DMS153 treated with DMSO at 0.1 percent for 48 hours (cell line): ENCODE measurements around the gene CSNK1D.
A peak's percentile ranks its signal among the peaks of the same experiment; 100 is the strongest.

Experiments
- DNase-seq: peaks from one replicate; lab custom pipeline; 2025; ENCODE audit not compliant: unreplicated experiment; lab: John Stamatoyannopoulos, UW

The CSNK1D gene

DNA sequence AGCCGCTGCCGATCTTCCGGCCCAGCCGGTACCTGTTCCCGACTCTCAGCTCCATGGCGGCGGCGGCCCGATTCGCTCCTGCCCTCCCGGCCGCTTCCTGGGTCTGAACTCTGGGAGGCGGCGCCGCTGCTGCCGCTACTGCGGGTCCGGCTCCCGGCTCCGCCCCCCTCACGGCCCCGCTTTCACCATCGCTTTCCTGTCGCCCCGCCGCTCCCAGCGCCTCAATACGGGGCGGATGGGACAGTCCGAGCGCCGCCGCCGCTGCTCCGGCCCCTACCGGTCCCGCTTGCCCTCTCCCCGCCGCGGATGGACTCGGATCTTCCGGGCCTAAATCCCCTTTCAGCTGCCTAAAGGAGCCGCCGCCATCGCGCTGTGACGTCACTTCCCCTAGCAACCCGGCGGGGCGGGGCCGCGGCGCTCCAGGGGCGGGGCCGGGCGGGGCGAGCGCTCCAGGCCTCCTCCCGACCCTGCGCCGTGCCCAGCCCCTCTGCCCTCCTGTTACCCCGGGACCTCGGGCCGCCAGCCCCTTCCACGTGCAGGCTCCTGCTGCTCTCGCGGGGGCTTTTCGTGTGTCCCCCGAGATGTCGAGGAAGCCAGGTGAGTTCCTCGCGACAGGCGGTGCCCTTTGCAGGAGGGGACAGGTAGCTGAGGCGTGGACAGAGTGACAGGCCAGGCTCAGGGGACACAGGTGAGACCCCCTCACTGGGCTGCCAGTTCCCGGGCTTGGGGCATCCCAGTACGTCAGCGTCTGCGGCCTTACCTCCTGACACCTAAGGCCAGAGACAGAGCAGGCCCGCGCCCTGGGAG, at the start of gene CSNK1D:
Gene CSNK1D (minus strand): TSS at position 374 of the 807 bp plus-strand sequence. CDS start 319 bp downstream, at position 55.
- DNase-seq, result peak; percentile 48

DNA sequence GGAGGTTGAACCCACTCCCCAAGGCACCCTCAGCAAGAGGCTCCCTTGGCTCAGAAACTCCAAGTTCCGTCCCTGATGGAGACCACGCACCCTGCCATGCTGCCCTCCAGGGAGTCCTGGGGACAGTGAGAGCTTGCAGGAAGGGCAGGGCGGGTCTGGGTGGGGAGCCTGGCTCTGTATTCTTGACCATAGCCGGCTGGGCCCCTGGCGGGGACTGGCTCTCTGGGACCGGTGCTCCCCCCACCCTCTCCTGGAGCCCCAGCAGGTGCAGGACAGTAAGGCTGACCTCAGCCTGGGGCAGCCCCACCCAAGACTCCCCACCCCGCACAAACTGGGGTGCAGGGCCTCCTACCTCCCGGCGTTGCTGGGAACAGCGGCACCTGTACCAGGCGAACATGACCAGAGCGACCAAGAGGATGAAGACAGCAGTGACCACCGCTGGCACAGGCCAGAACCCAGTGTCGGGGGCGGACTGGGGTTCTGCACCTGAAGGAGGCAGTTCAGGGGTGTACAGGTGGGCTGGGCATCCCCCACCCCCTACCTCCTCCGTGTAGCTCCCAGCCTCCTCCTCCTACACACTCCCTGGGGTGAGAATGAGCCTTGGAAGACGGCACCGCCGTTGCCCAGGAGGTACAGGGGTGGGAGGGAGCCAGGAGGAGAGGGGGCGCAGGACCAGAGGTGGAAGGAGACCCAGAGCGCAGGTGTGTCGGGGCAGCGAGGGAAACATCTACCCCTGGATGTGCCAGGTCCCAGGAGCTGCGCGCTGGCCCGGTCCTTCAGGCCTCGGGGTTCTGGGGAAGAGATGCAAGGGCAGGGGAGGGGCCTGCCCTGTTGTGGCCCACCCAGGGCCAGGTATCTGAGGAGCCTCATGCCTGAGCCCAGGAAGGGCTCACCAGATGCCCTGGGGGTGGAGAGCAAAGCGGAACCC, 49.3 kb upstream of the CSNK1D start:
- DNase-seq, result no peak

DNA sequence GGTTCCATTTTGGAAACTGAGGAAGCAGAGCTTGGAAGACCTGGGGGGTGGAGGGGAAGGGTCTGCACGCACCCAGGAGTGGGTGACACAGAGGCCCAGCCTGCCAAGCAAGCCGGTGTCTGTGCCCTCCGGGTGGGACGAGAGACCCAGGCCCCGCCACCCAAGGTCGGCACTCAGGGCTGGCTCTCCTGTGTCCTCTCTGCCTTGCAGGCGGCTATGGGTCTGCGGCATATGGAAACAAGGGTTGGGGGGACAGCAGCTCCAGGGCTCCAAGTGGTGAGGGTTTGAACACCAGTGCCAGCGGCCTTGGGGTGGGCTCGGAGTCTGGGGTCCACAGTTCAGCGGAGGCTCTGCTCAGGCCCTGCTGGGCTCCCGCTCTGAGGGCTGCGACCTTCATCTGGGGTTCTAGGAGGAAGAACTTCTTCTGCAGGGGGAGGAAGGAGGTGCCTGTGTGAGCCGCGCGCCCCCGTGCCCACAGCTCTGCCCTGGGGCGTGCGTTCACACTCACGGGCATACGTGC, 48.5 kb upstream of the CSNK1D start:
- DNase-seq, result no peak

DNA sequence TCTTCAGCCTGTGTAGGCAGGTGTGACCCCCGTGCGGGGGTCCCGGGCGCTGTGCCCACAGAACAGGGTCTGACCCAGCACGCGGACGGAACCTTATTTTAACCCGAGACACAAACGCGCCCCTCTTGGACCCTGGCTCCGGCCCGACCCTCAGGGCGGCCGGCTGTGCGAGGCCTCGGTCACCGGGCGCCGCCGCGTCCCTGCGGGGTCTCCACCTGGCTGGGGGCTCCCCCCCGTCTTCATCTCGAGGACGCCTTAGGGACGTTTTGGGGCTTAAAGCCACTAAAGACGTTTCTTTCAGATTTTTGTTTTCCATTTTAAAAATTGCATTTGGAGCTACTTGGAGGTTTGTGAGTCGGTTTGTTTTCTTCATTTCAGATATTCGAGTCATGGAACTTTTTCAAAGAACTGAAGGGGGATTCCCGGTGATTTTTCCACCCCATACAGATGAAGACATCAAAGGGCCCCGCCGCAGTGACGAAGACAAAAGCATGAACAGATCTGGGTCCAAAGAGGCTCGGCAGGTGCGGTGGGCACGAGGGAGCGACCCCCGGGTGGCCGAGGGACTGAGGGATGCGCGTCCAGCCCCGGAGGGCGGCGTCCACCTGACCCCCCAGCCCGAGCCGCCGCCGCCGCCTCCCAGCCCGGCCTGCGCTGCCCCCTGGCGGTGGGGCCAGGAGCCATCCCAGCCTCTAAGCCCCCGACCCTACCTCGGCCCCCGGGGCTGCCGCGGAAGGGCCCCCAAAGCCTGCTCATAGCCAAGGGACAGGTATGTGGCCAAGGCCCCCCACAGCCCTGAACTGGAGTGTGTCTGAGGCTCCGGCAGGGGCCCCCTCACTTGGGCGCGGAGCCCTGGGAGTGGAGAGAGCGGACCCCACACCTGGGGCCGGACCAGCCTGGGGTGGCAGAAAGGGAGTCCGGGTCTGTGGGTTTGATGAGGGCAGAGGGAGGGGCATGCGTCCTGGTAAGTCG, 47.7 kb upstream of the CSNK1D start:
- no peak for DNase-seq

DNA sequence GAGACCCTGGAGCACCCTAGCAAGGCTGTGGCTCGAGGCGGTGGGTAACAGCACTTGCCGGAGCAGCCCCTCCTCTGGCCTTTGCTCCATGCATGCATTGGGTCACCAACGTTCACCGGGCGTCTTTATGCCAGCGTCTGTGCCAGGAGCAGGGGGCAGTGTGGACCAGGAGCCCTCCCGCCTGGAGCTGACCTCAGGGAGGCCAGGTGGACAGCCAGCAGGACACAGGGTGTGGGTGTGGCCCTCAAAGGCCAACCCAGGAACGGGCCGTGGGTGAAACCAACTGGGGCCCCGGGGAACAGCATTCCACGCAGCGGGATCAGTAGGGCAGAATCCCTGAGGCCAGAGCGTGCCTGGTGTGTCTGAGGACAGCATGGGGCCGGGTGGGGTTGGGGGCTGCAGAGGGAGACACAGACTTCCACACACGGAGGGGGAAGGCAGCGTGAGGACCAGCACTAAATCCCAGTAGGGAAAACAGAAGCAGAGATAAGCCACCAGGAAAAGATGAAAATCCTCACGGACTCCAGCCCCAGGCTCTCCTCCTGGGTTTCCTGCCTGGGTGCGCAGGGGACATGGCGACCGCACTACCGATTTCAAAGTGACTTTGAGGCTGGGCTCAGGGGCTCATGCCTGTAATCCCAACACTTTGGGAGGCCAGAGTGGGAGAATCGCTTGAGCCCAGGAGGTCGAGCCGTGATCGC, 46.8 kb upstream of the CSNK1D start:
- no peak for DNase-seq

DNA sequence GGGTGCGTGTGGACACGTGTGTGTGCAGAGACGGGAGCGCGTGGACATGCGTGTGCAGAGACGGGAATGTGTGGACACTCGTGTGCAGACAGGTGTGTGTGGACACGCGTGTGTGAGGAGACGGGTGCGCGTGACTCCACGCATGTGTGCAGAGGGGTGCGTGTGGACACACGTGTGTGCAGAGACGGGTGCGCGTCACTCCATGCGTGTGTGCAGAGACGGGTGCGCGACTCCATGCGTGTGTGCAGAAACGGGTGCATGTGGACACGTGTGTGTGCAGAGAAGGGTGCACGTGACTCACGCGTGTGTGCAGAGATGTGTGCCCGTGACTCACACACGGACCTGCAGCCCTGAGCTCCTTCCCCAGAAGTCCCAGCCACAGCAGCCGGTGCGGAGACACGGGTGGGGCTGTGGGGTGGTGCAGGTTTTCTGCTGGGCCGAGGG, 46.1 kb upstream of the CSNK1D start:
- DNase-seq, result no peak

DNA sequence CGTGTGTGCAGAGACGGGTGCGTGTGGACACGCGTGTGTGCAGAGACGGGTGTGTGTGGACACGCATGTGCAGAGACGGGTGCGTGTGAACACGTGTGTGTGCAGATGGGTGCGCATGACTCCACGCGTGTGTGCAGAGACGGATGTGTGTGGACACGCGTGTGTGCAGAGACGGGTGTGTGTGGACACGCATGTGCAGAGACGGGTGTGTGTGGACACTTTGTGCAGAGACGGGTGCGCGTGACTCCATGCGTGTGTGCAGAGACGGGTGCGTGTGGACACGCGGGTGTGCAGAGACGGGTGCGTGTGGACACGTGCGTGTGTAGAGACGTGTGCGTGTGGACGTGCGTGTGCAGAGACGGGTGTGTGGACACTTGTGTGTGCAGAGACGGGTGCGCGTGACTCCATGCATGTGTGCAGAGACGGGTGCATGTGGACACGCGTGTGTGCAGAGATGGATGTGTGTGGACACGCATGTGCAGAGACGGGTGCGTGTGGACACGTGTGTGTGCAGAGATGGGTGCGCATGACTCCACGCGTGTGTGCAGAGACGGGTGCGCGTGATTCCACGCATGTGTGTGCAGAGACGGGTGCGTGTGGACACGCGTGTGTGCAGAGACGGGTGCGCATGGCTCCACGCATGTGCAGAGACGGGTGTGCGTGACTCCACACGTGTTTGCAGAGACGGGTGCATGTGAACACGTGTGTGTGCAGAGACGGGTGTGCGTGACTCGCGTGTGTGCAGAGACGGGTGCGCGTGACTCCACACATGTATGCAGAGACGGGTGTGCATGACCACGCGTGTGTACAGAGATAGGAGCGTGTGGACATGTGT, 45.5 kb upstream of the CSNK1D start:
- no peak for DNase-seq

DNA sequence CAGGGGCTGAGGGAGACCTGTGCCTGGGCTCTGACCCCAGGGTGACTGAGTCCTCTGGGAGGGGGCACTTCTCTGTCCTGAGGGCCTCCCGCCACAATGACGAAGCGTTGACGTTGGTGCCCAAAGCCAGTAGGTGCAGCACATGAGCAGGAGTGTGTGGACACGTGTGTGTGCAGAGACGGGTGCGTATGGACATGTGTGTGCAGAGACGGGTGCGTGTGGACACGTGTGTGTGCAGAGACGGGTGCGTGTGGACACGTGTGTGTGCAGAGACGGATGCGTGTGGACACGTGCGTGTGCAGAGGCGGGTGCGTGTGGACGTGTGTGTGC, 44.6 kb upstream of the CSNK1D start:
- no peak for DNase-seq

DNA sequence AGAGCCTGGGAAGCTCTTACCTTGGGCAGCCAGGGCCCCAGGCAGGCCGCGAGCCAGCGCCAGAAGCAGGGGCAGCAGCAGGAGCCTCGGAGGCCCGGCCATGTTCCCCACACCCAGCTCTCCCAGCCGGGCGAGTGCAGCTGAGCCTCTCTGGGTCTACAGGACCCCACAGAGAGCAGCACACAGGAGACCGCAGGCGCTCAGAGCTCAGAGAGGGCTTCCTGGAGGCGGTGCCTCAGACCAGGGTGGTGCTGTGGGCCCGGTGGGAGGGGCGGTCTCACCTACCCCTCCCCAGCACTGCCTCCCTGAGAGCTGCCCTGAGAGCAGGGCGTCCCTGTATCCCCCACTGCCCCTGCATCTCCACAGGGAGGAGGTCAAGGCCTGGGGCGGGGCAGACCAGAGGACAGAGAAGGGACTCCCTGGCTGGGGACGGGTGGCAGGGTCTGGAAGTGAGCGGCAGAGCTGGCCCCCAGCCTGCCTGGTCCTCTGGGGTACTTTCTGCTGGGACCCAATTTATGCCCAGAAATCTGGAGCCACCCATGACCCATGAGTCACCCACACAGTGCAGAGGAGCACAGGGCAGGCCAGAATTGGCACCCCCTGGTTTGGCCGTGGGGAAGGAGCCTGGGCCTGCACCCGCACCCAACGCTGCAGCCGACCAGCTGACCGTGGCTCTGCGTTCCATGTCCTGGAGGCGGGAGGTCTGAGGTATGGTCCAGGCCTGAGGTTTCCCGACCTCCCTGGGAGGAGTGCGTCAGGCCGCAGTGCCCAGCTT, 44.1 kb upstream of the CSNK1D start, which contains the start of gene CD7:
Gene CD7 (minus strand): TSS at position 215 of the 775 bp plus-strand sequence. CDS start 113 bp downstream, at position 102.
- no peak for DNase-seq

DNA sequence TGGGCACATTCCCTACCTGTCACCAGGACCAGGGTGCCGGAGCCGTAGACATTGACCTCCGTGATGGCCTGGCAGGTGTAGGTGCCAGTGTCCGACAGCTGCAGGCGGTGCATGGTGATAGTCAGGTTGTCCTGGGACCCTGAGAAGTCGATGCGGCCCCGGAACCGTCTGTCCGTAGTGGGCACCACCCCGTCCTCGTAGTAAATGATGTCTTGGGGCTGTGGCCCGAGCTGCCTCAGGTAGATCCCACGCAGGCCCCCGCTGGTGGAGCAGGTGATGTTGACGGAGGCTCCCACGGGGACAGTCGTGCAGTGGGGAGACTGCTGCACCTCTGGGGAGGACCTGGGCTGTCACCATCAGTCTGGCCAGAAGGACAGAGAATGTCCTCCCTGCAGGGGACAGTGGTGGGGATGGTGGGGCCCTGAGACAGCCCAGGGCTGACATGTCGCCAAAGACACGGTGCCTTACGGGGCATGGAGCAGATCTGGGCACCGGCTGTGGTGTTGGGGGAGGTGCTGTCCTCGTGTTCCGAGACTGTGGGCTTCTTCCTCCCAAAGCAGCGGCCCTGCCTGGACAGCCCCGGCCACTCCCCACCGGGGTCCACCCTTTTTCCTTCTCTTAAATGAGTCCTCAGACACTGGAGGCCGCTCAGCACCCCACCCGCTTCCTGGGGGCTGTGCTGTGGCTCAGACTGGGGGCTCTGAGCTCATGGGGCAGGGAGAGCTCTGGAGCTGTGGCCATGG, 43.3 kb upstream of the CSNK1D start:
- DNase-seq, result no peak

DNA sequence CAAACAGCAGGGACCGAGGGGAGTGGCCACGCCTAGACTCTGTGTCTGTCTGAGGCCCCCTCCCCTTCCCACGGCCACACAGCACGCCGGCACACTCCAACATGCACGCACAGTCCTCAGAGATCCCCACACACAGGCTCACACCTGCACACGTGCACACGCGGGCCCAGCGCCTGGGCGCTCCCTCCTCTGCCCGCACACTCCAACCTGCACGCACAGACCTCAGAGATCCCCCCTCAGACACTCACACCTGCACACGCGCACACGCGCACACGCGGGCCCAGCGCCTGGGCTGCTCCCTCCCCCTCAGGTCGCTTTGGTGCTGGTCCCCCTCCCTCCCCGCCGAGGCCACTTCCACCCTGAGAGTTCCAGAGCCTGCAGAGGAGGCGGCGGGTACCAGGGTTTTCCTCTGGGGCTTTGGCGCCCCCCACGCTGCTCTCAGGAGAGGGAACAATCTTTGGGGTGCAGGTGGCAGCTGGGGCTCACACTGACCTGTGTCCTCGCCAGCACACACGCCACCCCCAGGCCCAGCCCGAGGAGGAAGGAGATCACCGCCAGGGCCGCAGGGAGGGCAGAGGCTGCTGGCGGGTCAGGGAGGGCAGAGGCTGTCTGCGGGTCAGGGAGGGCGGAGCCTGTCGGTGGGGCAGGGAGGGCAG, 42.3 kb upstream of the CSNK1D start:
- DNase-seq, result no peak

DNA sequence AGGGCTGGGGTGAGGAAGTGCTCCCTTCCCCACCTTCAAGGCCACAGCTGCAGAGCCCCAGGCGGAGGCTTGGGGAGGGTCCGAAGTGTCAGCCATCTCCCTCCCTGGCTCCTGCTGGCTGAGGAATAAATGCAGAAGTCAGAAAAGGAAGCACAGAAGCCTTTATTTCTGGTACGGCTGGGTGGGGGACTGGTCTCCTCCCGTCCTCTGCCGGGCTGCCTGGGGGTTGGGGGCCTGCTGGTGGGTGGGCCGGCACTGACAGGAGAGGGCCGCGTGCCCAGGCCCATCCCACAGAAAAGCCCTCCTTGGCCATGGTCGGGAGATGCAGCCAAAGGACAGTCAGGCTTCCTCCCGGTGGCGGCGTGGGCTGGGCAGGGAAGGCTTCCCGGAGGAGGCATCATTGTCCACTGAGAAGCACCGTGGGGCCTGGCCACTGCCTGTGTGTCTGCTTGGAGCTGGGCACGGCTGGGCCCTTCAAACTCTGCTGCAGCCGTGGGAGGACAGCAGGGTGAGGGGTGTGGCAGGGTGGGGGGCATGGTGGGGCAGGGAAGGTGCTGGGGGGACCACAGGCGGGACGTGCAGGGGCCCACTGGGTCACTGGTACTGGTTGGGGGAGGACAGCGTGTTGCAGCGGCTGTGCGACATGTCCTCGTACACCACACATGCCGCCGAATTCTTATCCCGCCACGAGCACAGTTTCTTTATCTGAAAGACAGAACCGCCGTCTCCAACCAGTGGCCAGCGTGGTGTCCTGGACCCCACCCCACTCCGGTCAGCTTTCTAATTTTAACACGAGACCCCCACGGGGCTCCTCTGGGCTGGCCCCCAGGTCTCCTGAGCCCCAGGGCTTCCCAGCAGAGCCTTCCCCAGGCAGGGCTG, 41.5 kb upstream of the CSNK1D start:
- DNase-seq, result no peak

DNA sequence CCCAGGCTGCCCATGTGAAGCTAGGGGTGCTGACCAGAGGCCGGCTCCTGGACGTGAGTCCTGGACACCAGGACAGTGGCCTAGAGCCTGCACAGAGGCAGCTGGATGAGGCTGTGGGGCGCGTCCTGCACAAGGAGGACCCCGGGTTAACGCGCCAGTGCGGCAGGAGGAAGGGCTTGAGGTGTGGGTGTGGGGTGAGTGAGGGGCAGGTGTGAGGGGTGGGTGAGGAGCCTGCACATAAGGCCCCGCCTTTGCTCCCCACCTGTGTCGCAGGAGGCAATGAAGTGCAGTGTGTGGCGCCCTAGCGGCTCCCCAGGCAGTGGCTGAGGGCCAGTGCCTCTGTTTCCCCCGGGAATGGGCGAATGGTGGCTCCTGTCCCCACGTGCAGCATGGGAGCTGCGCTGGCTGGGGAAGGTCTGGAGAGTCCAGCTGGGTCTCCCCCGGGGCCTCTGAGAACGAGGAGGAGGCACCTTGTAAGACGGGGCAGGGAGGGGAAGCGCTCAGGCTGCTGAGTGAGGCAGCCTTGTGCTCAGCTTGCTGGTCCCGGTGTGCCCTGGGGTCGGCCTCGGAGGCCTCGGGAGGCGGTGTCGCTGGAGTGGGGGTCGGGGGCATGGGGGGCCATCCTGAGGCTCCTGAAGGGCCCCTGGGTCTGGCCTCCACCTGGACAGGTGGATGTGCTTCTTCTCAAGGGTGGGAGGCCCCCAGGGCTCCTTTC, 40.7 kb upstream of the CSNK1D start:
- DNase-seq, result no peak

DNA sequence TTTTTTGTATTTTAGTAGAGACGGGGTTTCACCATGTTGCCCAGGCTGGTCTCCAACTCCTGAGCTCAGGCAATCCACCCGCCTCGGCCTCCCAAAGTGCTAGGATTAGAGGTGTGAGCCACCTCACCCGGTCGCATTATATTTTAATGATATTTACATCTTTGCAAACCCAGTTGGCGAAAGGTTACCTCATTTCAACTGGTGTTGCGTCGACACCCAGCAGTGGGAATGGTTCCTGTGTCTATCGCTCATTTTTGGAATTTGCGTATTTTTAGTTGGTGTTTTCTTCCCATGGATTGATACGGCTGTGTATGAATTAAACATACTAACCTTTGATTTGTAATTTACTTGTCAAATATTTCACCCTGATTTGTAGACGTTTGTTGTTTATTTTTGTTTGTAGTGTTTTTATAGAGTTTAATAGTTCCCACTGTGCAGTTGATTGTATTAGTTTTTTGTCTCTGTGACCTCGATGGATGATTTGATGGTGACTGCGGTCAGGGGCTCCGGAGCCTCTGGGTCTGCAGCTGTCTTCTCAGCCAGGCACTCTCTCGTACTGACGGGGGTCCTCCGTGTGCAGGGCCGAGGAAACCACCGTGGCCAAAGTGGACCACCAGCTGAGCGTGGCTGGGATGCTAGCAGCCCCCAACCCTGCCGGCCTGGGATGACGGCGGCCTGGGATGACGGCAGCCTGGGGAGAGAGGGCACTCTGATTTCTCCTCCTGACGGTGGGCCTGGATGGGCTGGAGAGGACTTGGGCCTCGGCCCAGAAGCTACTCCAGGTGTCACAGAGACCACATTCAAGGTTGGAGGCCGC, 39.9 kb upstream of the CSNK1D start:
- no peak for DNase-seq

DNA sequence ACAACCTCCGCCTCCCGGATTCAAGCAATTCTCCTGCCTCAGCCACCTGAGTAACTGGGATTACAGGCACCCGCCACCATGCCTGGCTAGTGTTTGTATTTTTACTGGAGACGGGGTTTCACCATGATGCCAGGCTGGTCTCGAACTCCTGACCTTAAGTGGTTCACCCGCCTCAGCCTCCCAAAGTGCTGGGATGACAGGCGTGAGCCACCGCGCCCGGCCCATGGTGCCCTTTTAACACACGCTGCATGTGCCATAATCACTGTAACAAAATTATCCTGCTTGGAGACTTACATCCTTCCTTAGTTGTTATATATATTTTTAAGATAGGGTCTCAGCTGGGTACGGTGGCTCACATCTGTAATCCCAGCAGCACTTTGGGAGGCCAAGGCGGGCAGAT, 38.5 kb upstream of the CSNK1D start:
- DNase-seq, result no peak
